Hepatocyte (in vitro differentiated cells): ENCODE measurements around the gene PREX1.

Source experiments
- CTCF ChIP-seq: fragments of 200-600 bp; sonication (generic); IDR thresholded peaks from 2 replicates; pipeline ENCODE4 v1.5.1; 2016; ENCODE audit warnings: antibody characterized with exemption, mild to moderate bottlenecking; ENCODE audit not compliant: poor library complexity
- EZH2 ChIP-seq: fragments of 200-600 bp; sonication (generic); IDR thresholded peaks from 2 replicates; pipeline ENCODE4 v1.6.1; 2016; ENCODE audit warnings: antibody characterized with exemption, mild to moderate bottlenecking, borderline replicate concordance
- EZH2phosphoT487 ChIP-seq: fragments of 200-600 bp; sonication (generic); IDR thresholded peaks from one replicate; pipeline ENCODE4 v1.6.1; 2018; ENCODE audit warnings: antibody characterized with exemption, mild to moderate bottlenecking, low read depth, moderate library complexity; ENCODE audit not compliant: unreplicated experiment, severe bottlenecking

GRCh38 chr20:48795732-48796131, 32.1 kb downstream of the PREX1 start:
- TF ChIP-seq EZH2 (no peak), CTCF (no peak), EZH2phosphoT487 (no peak)
